Caco-2 (cell line): ENCODE data around the gene ZNF777. TPM values are rescaled to one million over a fixed set of nuclear protein-coding genes. Genes with fewer than 3 reads are reported as not detected.

Experiments used
- BruUV-seq: library from RNA; stranded (reverse); fragments of 400-500 nt; replicated peaks from 2 replicates; lab custom pipeline; 2021; lab: Mats Ljungman, UMichigan
- CTCF ChIA-PET: fragments of 300-600 bp; sonication (Branson Sonifier 250); formaldehyde crosslinking; loops from one replicate; lab custom pipeline; 2022; ENCODE audit warnings: antibody characterized with exemption; lab: Charles Lee
- POLR2A ChIA-PET: fragments of 300-600 bp; sonication (Branson Sonifier 250); formaldehyde crosslinking; loops from one replicate; lab custom pipeline; 2022; ENCODE audit warnings: antibody characterized with exemption; lab: Charles Lee
- DNase-seq, 2 experiments: peaks; one replicate each; pipeline versions ENCODE4 v3.0.0 to v3.0.0-alpha.2; 2020 to 2022
- H3K27me3 ChIP-seq: replicated peaks from 2 replicates; pipeline ENCODE4 v1.6.0; 2011; ENCODE audit warnings: low read length; ENCODE audit not compliant: control insufficient read depth, insufficient read depth
- H3K36me3 ChIP-seq: 2 replicates; pipeline ENCODE4 v1.5.1; 2011; ENCODE audit warnings: low read length; ENCODE audit not compliant: control insufficient read depth, insufficient read depth
- H3K4me1 ChIP-seq: fragments of 250-450 bp; sonication (Bioruptor Pico); 2 replicates; pipeline ENCODE4 v1.5.1; 2020; ENCODE audit warnings: mild to moderate bottlenecking
- H3K4me3 ChIP-seq: 2 replicates; pipeline ENCODE4 v1.5.1; 2011; ENCODE audit warnings: low read depth, mild to moderate bottlenecking, control low read depth, low read length
- H3K9me3 ChIP-seq: fragments of 250-450 bp; sonication (Bioruptor Pico); 2 replicates; pipeline ENCODE4 v1.5.1; 2020; ENCODE audit warnings: mild to moderate bottlenecking, moderate library complexity
- H3K27ac Mint-ChIP-seq: one replicate; pipeline ENCODE4 v1.8.0; 2022; ENCODE audit warnings: mixed read lengths; ENCODE audit not compliant: unreplicated experiment
- H3K27me3 Mint-ChIP-seq: one replicate; pipeline ENCODE4 v1.8.0; 2022; ENCODE audit warnings: mixed read lengths; ENCODE audit not compliant: insufficient read depth, unreplicated experiment
- H3K36me3 Mint-ChIP-seq: one replicate; pipeline ENCODE4 v1.8.0; 2022; ENCODE audit warnings: mild to moderate bottlenecking, mixed read lengths; ENCODE audit not compliant: insufficient read depth, unreplicated experiment
- H3K4me1 Mint-ChIP-seq: one replicate; pipeline ENCODE4 v1.8.0; 2022; ENCODE audit warnings: low read depth, mixed read lengths; ENCODE audit not compliant: unreplicated experiment
- H3K4me3 Mint-ChIP-seq: one replicate; pipeline ENCODE4 v1.8.0; 2022; ENCODE audit warnings: mild to moderate bottlenecking, moderate library complexity, mixed read lengths; ENCODE audit not compliant: unreplicated experiment
- H3K9me3 Mint-ChIP-seq: one replicate; pipeline ENCODE4 v1.8.0; 2022; ENCODE audit warnings: mixed read lengths; ENCODE audit not compliant: unreplicated experiment
- intact Hi-C: fragments of 100-400 bp; cut with micrococcal nuclease; formaldehyde crosslinking; loops from one replicate; pipeline ENCODE4 v1.10.0; 2022; ENCODE audit not compliant: unreplicated experiment
- total RNA-seq: library from RNA; stranded (reverse); gene quantifications from 2 replicates; pipeline ENCODE4 v1.2.3, GENCODE V29; 2022
- TF ChIP-seq, protein P1 (sequence below), 2 experiments: fragments of 200-600 bp in 1 of 2; IDR thresholded peaks; 1 replicate in 1 of 2; 2 replicates in 1 of 2; pipeline versions ENCODE4 v1.5.1 to v1.8.0; 2011 to 2022; ENCODE audit warnings: antibody characterized with exemption in 1 of 2, control low read depth in 1 of 2, inconsistent platforms in 1 of 2, low read depth in 1 of 2, low read length in 1 of 2, mild to moderate bottlenecking in 1 of 2, moderate library complexity in 1 of 2; ENCODE audit not compliant: insufficient read depth in 1 of 2, severe bottlenecking in 1 of 2, unreplicated experiment in 1 of 2

ZNF777 gene
- total RNA-seq, 1 experiment from 2014 or later, result 22.7 TPM

- H3K27ac Mint-ChIP-seq, result no peak overlapping the region
- peaks cover 6% of the 10 kb centered on the region for H3K27me3 Mint-ChIP-seq
- Histone ChIP-seq H3K27me3 (no peaks in the 10 kb centered on the region), H3K4me1 (no peaks in the 10 kb centered on the region), H3K4me3 (no peak overlapping the region), H3K9me3 (peaks cover 11% of the 10 kb centered on the region; the same call in 1 of the 2 replicates), H3K36me3 (no peaks in the 10 kb centered on the region)
- ChIA-PET POLR2A (no interaction called here), CTCF (interaction anchor here (0.6 kb wide), 1 partner anchor 1537 kb away, joined by 3 read pairs; no protein-coding TSS in a partner anchor)
- H3K36me3 Mint-ChIP-seq, result peaks cover 4% of the 10 kb centered on the region
- no peak for DNase-seq
- peaks cover 16% of the 10 kb centered on the region for H3K9me3 Mint-ChIP-seq
- no TSS peak for BruUV-seq
- peak overlapping the region; percentile 39 for H3K4me3 Mint-ChIP-seq
- intact Hi-C loops, result no loop called here
- TF ChIP-seq, protein P1, sequence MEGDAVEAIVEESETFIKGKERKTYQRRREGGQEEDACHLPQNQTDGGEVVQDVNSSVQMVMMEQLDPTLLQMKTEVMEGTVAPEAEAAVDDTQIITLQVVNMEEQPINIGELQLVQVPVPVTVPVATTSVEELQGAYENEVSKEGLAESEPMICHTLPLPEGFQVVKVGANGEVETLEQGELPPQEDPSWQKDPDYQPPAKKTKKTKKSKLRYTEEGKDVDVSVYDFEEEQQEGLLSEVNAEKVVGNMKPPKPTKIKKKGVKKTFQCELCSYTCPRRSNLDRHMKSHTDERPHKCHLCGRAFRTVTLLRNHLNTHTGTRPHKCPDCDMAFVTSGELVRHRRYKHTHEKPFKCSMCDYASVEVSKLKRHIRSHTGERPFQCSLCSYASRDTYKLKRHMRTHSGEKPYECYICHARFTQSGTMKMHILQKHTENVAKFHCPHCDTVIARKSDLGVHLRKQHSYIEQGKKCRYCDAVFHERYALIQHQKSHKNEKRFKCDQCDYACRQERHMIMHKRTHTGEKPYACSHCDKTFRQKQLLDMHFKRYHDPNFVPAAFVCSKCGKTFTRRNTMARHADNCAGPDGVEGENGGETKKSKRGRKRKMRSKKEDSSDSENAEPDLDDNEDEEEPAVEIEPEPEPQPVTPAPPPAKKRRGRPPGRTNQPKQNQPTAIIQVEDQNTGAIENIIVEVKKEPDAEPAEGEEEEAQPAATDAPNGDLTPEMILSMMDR (IDR thresholded peaks at IDR 0.05; ENCODE audit: insufficient read depth in 1 of 2, low read depth in 1 of 2, low read length in 1 of 2, severe bottlenecking in 1 of 2, unreplicated experiment in 1 of 2), result no peak
- H3K4me1 Mint-ChIP-seq, result peaks cover 7% of the 10 kb centered on the region
Measured at GRCh38 chr7:149462101-149462520, 1.2 kb upstream of the ZNF777 start.

- Histone ChIP-seq H3K36me3 (no peaks in the 10 kb centered on the region), H3K9me3 (no peaks in the 10 kb centered on the region), H3K4me3 (peak overlapping the region; percentile 78), H3K27me3 (no peaks in the 10 kb centered on the region), H3K4me1 (no peaks in the 10 kb centered on the region)
- Mint-ChIP-seq H3K27me3 (peaks cover 6% of the 10 kb centered on the region), H3K36me3 (peaks cover 23% of the 10 kb centered on the region), H3K4me1 (peaks cover 7% of the 10 kb centered on the region), H3K9me3 (no peaks in the 10 kb centered on the region), H3K27ac (no peak overlapping the region), H3K4me3 (peak overlapping the region; percentile 76)
- DNase-seq, result peak in 1 of 2 experiments; percentile 27
- BruUV-seq, result no TSS peak
- TF ChIP-seq, protein P1 (IDR thresholded peaks at IDR 0.05; ENCODE audit: insufficient read depth in 1 of 2, low read depth in 1 of 2, low read length in 1 of 2, severe bottlenecking in 1 of 2, unreplicated experiment in 1 of 2), result no peak
- CTCF ChIA-PET, result interaction anchor here (0.7 to 1.9 kb wide), 4 partner anchors 139 to 198 kb away, joined by 3 to 14 read pairs (median 5); partner anchors contain the start of gene ZNF783
- intact Hi-C loops, result no loop called here
- POLR2A ChIA-PET, result interaction anchor here (0.6 kb wide), 1 partner anchor 15 kb away, joined by 4 read pairs; no protein-coding TSS in a partner anchor
Measured at GRCh38 chr7:149459540-149460452, 1.1 kb downstream of the ZNF777 start.

- H3K27me3 Mint-ChIP-seq, result peaks cover 3% of the 10 kb centered on the region
- TF ChIP-seq, protein P1 (IDR thresholded peaks at IDR 0.05; ENCODE audit: insufficient read depth in 1 of 2, low read depth in 1 of 2, low read length in 1 of 2, severe bottlenecking in 1 of 2, unreplicated experiment in 1 of 2), result no peak
- no TSS peak for BruUV-seq
- ChIA-PET CTCF (interaction anchor here (0.6 kb wide), 1 partner anchor 44 kb away, joined by 3 read pairs; no protein-coding TSS in a partner anchor), POLR2A (no interaction called here)
- DNase-seq, result no peak
- H3K4me3 ChIP-seq, result peak overlapping the region; percentile 78
- H3K27me3 ChIP-seq, result no peaks in the 10 kb centered on the region
- peaks cover 7% of the 10 kb centered on the region for H3K4me1 Mint-ChIP-seq
- H3K9me3 ChIP-seq, result no peaks in the 10 kb centered on the region
- intact Hi-C loops, result no loop called here
- H3K9me3 Mint-ChIP-seq, result no peaks in the 10 kb centered on the region
- no peaks in the 10 kb centered on the region for H3K4me1 ChIP-seq
- no peaks in the 10 kb centered on the region for H3K36me3 ChIP-seq
- no peak overlapping the region for H3K27ac Mint-ChIP-seq
- H3K36me3 Mint-ChIP-seq, result peaks cover 23% of the 10 kb centered on the region
- H3K4me3 Mint-ChIP-seq, result peak overlapping the region; percentile 58
Measured at GRCh38 chr7:149459201-149459539, 1.7 kb downstream of the ZNF777 start.
